CD4-positive, alpha-beta memory T cell (primary cell): Measurements from ENCODE around the gene DLGAP4. TPM values are rescaled to one million over a fixed set of nuclear protein-coding genes. Genes with fewer than 3 reads are reported as not detected.
A peak's percentile ranks its signal among the peaks of the same experiment; 100 is the strongest.
"Not testable (repeated sequence)": the region's sequence is repeated elsewhere in the genome, so short reads cannot be mapped to it uniquely, and the experiment has no call there.

ENCODE experiments used
- CTCF ChIA-PET: fragments of 350-600 bp; sonication (Branson Sonifier 250); formaldehyde crosslinking; loops from one replicate; lab custom pipeline; 2021; ENCODE audit warnings: inconsistent platforms; ENCODE audit not compliant: partially characterized antibody; lab: Charles Lee
- POLR2A ChIA-PET: fragments of 350-600 bp; sonication (Branson Sonifier 250); formaldehyde crosslinking; loops from one replicate; lab custom pipeline; 2021; ENCODE audit not compliant: partially characterized antibody; lab: Charles Lee
- DNase-seq, 5 donors: peaks; one replicate each; pipeline versions ENCODE4 v3.0.0 to v3.0.0-alpha.2; 2020 to 2022; ENCODE audit warnings: mixed read lengths in 1 of 5
- H3K27ac ChIP-seq: one replicate; pipeline ENCODE4 v1.7.0; 2013; ENCODE audit warnings: low read depth, low read length
- H3K27me3 ChIP-seq: 2 replicates; pipeline ENCODE4 v1.7.0; 2013; ENCODE audit warnings: mild to moderate bottlenecking, low read length, moderate library complexity; ENCODE audit not compliant: insufficient read depth
- H3K36me3 ChIP-seq: 2 replicates; pipeline ENCODE4 v1.7.0; 2013; ENCODE audit warnings: mild to moderate bottlenecking, low read length, moderate library complexity; ENCODE audit not compliant: insufficient read depth
- H3K4me1 ChIP-seq: 2 replicates; pipeline ENCODE4 v1.7.0; 2013; ENCODE audit warnings: mild to moderate bottlenecking, low read length, moderate library complexity; ENCODE audit not compliant: insufficient read depth
- H3K4me3 ChIP-seq, 2 donors: one replicate each; pipeline ENCODE4 v1.7.0; 2013; ENCODE audit warnings: low read length in 2 of 2, mild to moderate bottlenecking in 1 of 2
- H3K9me3 ChIP-seq, 2 donors: one replicate each; pipeline ENCODE4 v1.7.0; 2013; ENCODE audit warnings: low read length in 2 of 2, control low read depth in 1 of 2; ENCODE audit not compliant: control insufficient read depth in 1 of 2
- H3K27ac Mint-ChIP-seq, 7 donors: one replicate each; pipeline ENCODE4 v1.8.0; 2020 to 2021; ENCODE audit warnings: mixed read lengths in 7 of 7, mild to moderate bottlenecking in 6 of 7, inconsistent platforms in 3 of 7, moderate library complexity in 3 of 7
- H3K27me3 Mint-ChIP-seq, 2 donors: one replicate each; pipeline ENCODE4 v1.8.0; 2020 to 2021; ENCODE audit warnings: mixed read lengths in 2 of 2
- H3K36me3 Mint-ChIP-seq, 2 donors: one replicate each; pipeline ENCODE4 v1.8.0; 2020 to 2021; ENCODE audit warnings: mixed read lengths in 2 of 2, inconsistent platforms in 1 of 2, mild to moderate bottlenecking in 1 of 2
- H3K4me1 Mint-ChIP-seq, 4 donors: one replicate each; pipeline ENCODE4 v1.8.0; 2020 to 2021; ENCODE audit warnings: mixed read lengths in 4 of 4, mild to moderate bottlenecking in 1 of 4
- H3K4me3 Mint-ChIP-seq, 8 donors: one replicate each; pipeline ENCODE4 v1.8.0; 2020 to 2021; ENCODE audit warnings: mixed read lengths in 8 of 8, mild to moderate bottlenecking in 7 of 8, moderate library complexity in 6 of 8, inconsistent platforms in 3 of 8
- H3K9me3 Mint-ChIP-seq, 8 donors: one replicate each; pipeline ENCODE4 v1.8.0; 2020 to 2021; ENCODE audit warnings: mixed read lengths in 8 of 8, mild to moderate bottlenecking in 5 of 8, inconsistent platforms in 3 of 8, moderate library complexity in 1 of 8
- intact Hi-C: fragments of 100-400 bp; cut with micrococcal nuclease; formaldehyde crosslinking; loops from one replicate; pipeline ENCODE4 v1.15.1; 2023
- polyA plus RNA-seq, 2 donors: library from polyadenylated mRNA; unstranded; fragments of 300-500 nt; fragmentation: Illumina TruSeq; gene quantifications; one replicate each; pipeline ENCODE4 v1.2.3, GENCODE V29; 2021
- total RNA-seq, 2 experiments: library from RNA; stranded (reverse); gene quantifications; one replicate each; pipeline ENCODE4 v1.2.3, GENCODE V29; 2021

The DLGAP4 gene
- total and polyA plus RNA-seq, 4 experiments from 2014 or later: 13.3 to 50.2 (median 31.0) TPM

GRCh38 chr20:36370991-36371790 lies 65.1 kb downstream of the DLGAP4 start:
- no peaks in the 10 kb centered on the region for H3K27me3 ChIP-seq
- Mint-ChIP-seq H3K36me3 (no peaks in the 10 kb centered on the region), H3K4me1 (no peaks in the 10 kb centered on the region), H3K4me3 (no peak overlapping the region), H3K27me3 (peaks cover 13 to 17% of the 10 kb centered on the region in 2 donors), H3K27ac (no peak overlapping the region), H3K9me3 (no peaks in the 10 kb centered on the region)
- ChIA-PET POLR2A (no interaction called here), CTCF (no interaction called here)
- intact Hi-C loops: no loop called here
- no peak overlapping the region for H3K4me3 ChIP-seq
- H3K27ac ChIP-seq: no peak overlapping the region
- H3K36me3 ChIP-seq: no peaks in the 10 kb centered on the region
- H3K4me1 ChIP-seq: no peaks in the 10 kb centered on the region
- H3K9me3 ChIP-seq: no peaks in the 10 kb centered on the region
- DNase-seq: no peak

DNA sequence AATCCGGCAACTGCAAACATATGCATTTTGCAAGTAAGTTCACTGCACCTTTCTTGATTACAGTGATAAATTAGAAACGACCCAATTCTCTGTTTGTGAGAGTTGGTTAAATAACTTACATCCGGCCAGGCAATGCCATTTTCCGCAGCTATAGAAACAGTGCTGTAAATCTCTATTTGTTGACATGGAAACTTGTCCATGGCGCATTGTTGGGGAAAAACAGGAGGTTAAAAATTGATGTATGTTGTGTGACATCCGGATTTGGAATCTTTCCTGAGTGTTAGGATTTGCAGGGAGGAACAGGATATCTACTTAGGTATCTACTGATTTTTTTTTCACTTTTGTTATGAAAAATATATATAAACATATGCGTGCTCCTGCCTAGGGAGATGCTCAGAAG lies 66.5 kb downstream of the DLGAP4 start:
- no peaks in the 10 kb centered on the region for H3K9me3 ChIP-seq
- no peaks in the 10 kb centered on the region for H3K36me3 ChIP-seq
- Mint-ChIP-seq H3K27ac (no peak overlapping the region), H3K36me3 (no peaks in the 10 kb centered on the region), H3K4me1 (no peaks in the 10 kb centered on the region), H3K4me3 (no peak overlapping the region), H3K9me3 (no peaks in the 10 kb centered on the region), H3K27me3 (peaks cover 15 to 19% of the 10 kb centered on the region in 2 donors)
- no peaks in the 10 kb centered on the region for H3K27me3 ChIP-seq
- no peak overlapping the region for H3K27ac ChIP-seq
- H3K4me3 ChIP-seq: no peak overlapping the region
- DNase-seq: no peak
- ChIA-PET CTCF (interaction anchor here (1.2 kb wide), 1 partner anchor 13 kb away, joined by 3 read pairs; no protein-coding TSS in a partner anchor), POLR2A (no interaction called here)
- no peaks in the 10 kb centered on the region for H3K4me1 ChIP-seq
- intact Hi-C loops: no loop called here

DNA sequence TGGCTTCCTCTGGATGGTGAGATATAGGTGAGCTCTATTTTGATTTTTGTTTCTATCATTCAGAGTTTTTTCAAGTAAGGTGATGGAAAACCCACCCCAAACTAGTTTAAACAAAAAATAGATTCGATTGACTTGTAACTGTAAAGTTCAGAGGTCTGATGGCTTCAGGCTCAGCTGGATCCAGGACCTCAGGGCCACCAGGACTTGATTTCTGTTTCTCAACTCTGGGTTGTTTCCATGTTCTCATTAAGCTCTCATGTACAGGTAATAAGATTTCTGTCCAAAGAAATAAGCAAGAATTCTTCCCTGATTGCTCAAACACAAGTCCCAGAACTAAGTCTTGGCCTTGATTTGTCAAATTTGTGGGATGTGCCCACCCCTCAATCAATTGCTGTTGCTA lies 67.0 kb downstream of the DLGAP4 start:
- no peak overlapping the region for H3K4me3 ChIP-seq
- DNase-seq: no peak
- no peaks in the 10 kb centered on the region for H3K4me1 ChIP-seq
- Mint-ChIP-seq H3K27ac (no peak overlapping the region), H3K27me3 (peaks cover 13 to 19% of the 10 kb centered on the region in 2 donors), H3K36me3 (no peaks in the 10 kb centered on the region), H3K4me3 (no peak overlapping the region), H3K9me3 (no peaks in the 10 kb centered on the region), H3K4me1 (peaks cover 0 to under 1% (median 0%) of the 10 kb centered on the region in 4 donors)
- POLR2A ChIA-PET: no interaction called here
- H3K9me3 ChIP-seq: no peaks in the 10 kb centered on the region
- H3K27me3 ChIP-seq: no peaks in the 10 kb centered on the region
- intact Hi-C loops: no loop called here
- no peak overlapping the region for H3K27ac ChIP-seq
- CTCF ChIA-PET: interaction anchor here (1.2 kb wide), 1 partner anchor 12 kb away, joined by 3 read pairs; no protein-coding TSS in a partner anchor
- no peaks in the 10 kb centered on the region for H3K36me3 ChIP-seq

- Histone ChIP-seq H3K36me3 (no peaks in the 10 kb centered on the region), H3K4me1 (no peaks in the 10 kb centered on the region), H3K4me3 (no peak overlapping the region), H3K9me3 (no peaks in the 10 kb centered on the region), H3K27me3 (no peaks in the 10 kb centered on the region), H3K27ac (no peak overlapping the region)
- Mint-ChIP-seq H3K27ac (no peak overlapping the region), H3K36me3 (no peaks in the 10 kb centered on the region), H3K4me3 (no peak overlapping the region), H3K4me1 (peaks cover 0 to 2% (median 0%) of the 10 kb centered on the region in 4 donors), H3K9me3 (peaks cover 0 to 3% (median 0%) of the 10 kb centered on the region in 8 donors), H3K27me3 (peaks cover 19 to 25% of the 10 kb centered on the region in 2 donors)
- POLR2A ChIA-PET: no interaction called here
- CTCF ChIA-PET: no interaction called here
- no peak for DNase-seq
- intact Hi-C loops: no loop called here
Measured at GRCh38 chr20:36374995-36375394, 68.9 kb downstream of the DLGAP4 start.

DNA sequence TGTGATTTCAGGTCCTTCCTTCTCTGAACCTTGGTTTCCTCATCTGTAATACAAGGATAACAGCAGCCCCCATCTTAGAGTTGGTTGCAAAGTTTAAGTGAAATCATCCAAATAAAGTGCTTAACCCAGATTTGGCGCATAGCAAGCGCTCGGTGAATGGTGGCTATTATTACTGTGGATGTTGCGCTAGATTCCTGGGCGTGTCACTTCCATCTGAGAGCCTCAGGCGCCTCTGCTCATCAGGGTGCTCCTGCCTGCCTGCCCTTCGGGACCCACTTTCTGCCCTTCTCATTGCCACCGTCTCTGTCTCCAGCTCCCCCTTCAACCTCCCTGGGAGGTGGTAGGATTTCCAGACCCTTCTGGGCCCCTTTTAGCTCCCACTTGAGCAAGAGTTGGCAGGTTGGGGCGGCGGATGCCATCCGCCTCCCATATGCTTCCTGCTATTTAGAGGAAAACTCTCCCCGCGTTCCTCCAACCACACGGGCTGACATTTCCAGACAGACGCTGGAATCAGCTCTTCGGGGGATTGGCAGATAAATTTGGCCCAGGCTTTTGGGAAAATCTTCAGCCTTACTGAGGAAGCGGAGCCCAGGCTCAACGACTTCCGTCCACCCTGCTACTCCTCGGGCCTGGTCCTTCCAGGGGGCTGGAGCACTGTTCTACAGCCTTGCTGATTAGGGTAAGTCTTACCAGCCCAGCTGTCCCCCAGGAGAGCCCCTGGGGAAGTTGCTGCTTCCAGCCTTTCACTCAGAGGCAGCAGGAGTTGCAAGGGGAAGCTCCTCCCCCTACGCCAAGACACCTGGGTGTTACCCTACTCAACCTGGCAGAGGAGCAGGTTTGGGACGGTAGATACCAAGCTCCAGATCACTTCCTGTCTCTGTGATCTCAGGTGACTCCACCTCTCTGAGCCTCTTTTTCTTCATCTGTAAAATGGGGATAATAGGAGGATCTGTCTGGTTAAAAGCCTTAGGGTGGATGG lies 71.5 kb downstream of the DLGAP4 start:
- no peak overlapping the region for H3K4me3 Mint-ChIP-seq
- ChIA-PET POLR2A (no interaction called here), CTCF (interaction anchor here (0.8 kb wide), 1 partner anchor 14 kb away, joined by 3 read pairs; no protein-coding TSS in a partner anchor)
- intact Hi-C loops: no loop called here
- Histone ChIP-seq H3K4me1 (no peaks in the 10 kb centered on the region), H3K4me3 (no peak overlapping the region), H3K27me3 (no peaks in the 10 kb centered on the region), H3K36me3 (no peaks in the 10 kb centered on the region), H3K9me3 (no peaks in the 10 kb centered on the region), H3K27ac (no peak overlapping the region)
- H3K9me3 Mint-ChIP-seq: peaks cover 0 to 3% (median 0%) of the 10 kb centered on the region in 8 donors
- peak overlapping the region in 1 of 7 donors; percentile 29 for H3K27ac Mint-ChIP-seq
- H3K4me1 Mint-ChIP-seq: peaks cover 0 to 2% (median 0%) of the 10 kb centered on the region in 4 donors
- no peak for DNase-seq
- no peaks in the 10 kb centered on the region for H3K36me3 Mint-ChIP-seq
- H3K27me3 Mint-ChIP-seq: peaks cover 17 to 30% of the 10 kb centered on the region in 2 donors

DNA sequence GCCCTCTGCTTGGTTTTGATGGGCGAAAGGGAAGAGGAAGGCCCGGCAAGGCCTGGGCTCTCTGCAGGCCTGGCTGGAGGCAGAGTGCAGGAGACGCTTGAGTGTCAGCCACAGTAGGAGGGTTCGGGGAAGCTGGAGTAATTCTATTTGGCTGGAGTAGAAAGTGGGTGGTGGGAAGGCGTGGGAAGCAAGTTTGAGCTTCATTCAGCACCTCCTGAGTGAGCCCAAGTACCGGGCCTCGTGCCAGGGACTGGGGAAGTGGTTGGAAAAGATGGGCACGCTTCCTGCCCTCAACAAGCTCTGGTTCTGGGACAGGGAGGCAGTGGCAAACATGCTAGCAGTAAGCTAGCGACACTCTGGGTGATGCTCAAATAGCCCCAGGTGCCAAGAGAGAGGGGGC lies 72.5 kb downstream of the DLGAP4 start:
- peaks cover 0 to 2% (median 0%) of the 10 kb centered on the region in 4 donors for H3K4me1 Mint-ChIP-seq
- CTCF ChIA-PET: interaction anchor here (0.8 kb wide), 1 partner anchor 13 kb away, joined by 3 read pairs; no protein-coding TSS in a partner anchor

DNA sequence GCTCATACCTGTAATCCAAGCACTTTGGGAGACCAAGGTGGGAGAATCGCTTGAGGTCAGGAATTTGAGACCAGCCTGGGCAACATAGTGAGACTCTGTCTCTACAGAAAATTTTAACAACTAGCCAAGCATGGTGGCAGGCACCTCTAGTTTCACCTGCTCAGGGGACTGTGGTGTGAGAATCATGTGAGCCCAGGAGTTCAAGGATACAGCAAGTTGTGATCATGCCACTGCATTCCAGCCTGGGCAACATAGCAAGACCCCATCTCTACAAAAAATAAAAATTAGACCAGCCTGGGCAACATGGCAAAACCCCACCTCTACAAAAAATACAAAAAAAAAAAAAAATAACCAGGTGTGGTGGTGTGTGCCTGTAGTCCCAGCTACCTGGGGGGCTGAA lies 73.8 kb downstream of the DLGAP4 start:
- POLR2A ChIA-PET, H3K4me3 Mint-ChIP-seq, H3K4me1 ChIP-seq, H3K9me3 ChIP-seq, H3K36me3 ChIP-seq, H3K27ac Mint-ChIP-seq, H3K36me3 Mint-ChIP-seq, H3K4me3 ChIP-seq, H3K4me1 Mint-ChIP-seq, H3K27ac ChIP-seq, intact Hi-C loops, CTCF ChIA-PET, H3K9me3 Mint-ChIP-seq, DNase-seq, H3K27me3 ChIP-seq: not testable (repeated sequence)
- peaks cover 16 to 33% of the 10 kb centered on the region in 2 donors for H3K27me3 Mint-ChIP-seq

More for the DNA sequence above, 72.5 kb downstream of the DLGAP4 start:
- no peaks in the 10 kb centered on the region for H3K4me1 ChIP-seq
- H3K9me3 Mint-ChIP-seq: peaks cover 0 to 3% (median 0%) of the 10 kb centered on the region in 8 donors
- no peaks in the 10 kb centered on the region for H3K9me3 ChIP-seq
- DNase-seq: no peak
- no peak overlapping the region for H3K4me3 ChIP-seq
- H3K27me3 Mint-ChIP-seq: peaks cover 17 to 31% of the 10 kb centered on the region in 2 donors
- no peak overlapping the region for H3K27ac ChIP-seq
- H3K27ac Mint-ChIP-seq: no peak overlapping the region
- no peaks in the 10 kb centered on the region for H3K36me3 ChIP-seq
- intact Hi-C loops: no loop called here
- POLR2A ChIA-PET: no interaction called here
- H3K27me3 ChIP-seq: no peaks in the 10 kb centered on the region
- H3K36me3 Mint-ChIP-seq: no peaks in the 10 kb centered on the region
- H3K4me3 Mint-ChIP-seq: no peak overlapping the region
